GM21619 (cell line): Measurements from ENCODE around the gene GTF2B.
"Not testable (repeated sequence)": the region's sequence is repeated elsewhere in the genome, so short reads cannot be mapped to it uniquely, and the experiment has no call there.

Experiments
- ATAC-seq: cut with Tn5 transposase; IDR thresholded peaks from one replicate; pipeline ENCODE4 v1.9.1; 2021; ENCODE audit not compliant: unreplicated experiment

GTF2B gene

GRCh38 chr1:88888750-88889149, 2.6 kb downstream of the GTF2B start:
- ATAC-seq, result no peak

GRCh38 chr1:88885933-88886332, 5.4 kb downstream of the GTF2B start:
- ATAC-seq, result no peak

GRCh38 chr1:88883156-88883555, 8.2 kb downstream of the GTF2B start:
- ATAC-seq, result no peak

GRCh38 chr1:88880717-88881116, 10.7 kb downstream of the GTF2B start:
- ATAC-seq, result not testable (repeated sequence)

- no peak for ATAC-seq
Observed at GRCh38 chr1:88878731-88879130, 12.6 kb downstream of the GTF2B start.

GRCh38 chr1:88877911-88878310, 13.5 kb downstream of the GTF2B start:
- ATAC-seq, result no peak

GRCh38 chr1:88877382-88877825, 14.0 kb downstream of the GTF2B start:
- no peak for ATAC-seq

GRCh38 chr1:88876573-88877365, 14.6 kb downstream of the GTF2B start:
- no peak for ATAC-seq

GRCh38 chr1:88875595-88875994, 15.8 kb downstream of the GTF2B start:
- ATAC-seq, result no peak

GRCh38 chr1:88873737-88874349, 17.5 kb downstream of the GTF2B start:
- ATAC-seq, result no peak

- not testable (repeated sequence) for ATAC-seq
Observed at GRCh38 chr1:88869644-88870043, 21.7 kb downstream of the GTF2B start.

- ATAC-seq, result no peak
Observed at GRCh38 chr1:88867743-88868521, 23.4 kb downstream of the GTF2B start.

- no peak for ATAC-seq
Observed at GRCh38 chr1:88851303-88852063, 39.9 kb downstream of the GTF2B start.

GRCh38 chr1:88847643-88848042, 43.7 kb downstream of the GTF2B start:
- no peak for ATAC-seq

GRCh38 chr1:88825721-88826120, 65.6 kb downstream of the GTF2B start:
- no peak for ATAC-seq

- ATAC-seq, result not testable (repeated sequence)
Observed at GRCh38 chr1:88819642-88820041, 71.7 kb downstream of the GTF2B start.

GRCh38 chr1:88813471-88813870, 77.9 kb downstream of the GTF2B start:
- no peak for ATAC-seq

- ATAC-seq, result no peak
Observed at GRCh38 chr1:88812366-88812765, 79.0 kb downstream of the GTF2B start.

- ATAC-seq, result no peak
Observed at GRCh38 chr1:88803444-88803843, 87.9 kb downstream of the GTF2B start.

- no peak for ATAC-seq
Observed at GRCh38 chr1:88802950-88803349, 88.4 kb downstream of the GTF2B start.
